B cell (primary cell): ENCODE results near the gene ANKRD10.

Experiments
- CTCF ChIP-seq: fragments of 200-600 bp; IDR thresholded peaks from one replicate; pipeline ENCODE4 v1.8.0; 2022; ENCODE audit warnings: antibody characterized with exemption, mild to moderate bottlenecking
- EZH2 ChIP-seq: IDR thresholded peaks from 2 replicates; pipeline ENCODE4 v1.6.1; 2012; ENCODE audit warnings: borderline replicate concordance, low read depth, mild to moderate bottlenecking, moderate library complexity, low read length; ENCODE audit not compliant: insufficient read depth, poor library complexity, severe bottlenecking

- TF ChIP-seq CTCF (no peak), EZH2 (no peak)
Observed at GRCh38 chr13:110883542-110883941, 31.3 kb downstream of the ANKRD10 start.
